NCI-H146 treated with DMSO at 0.1 percent for 48 hours (cell line): ENCODE data around the gene METTL3.
"Not testable (repeated sequence)": the region's sequence is repeated elsewhere in the genome, so short reads cannot be mapped to it uniquely, and the experiment has no call there.

ENCODE experiments used
- DNase-seq: peaks from one replicate; lab custom pipeline; 2025; ENCODE audit not compliant: unreplicated experiment; lab: John Stamatoyannopoulos, UW

METTL3 gene

DNA sequence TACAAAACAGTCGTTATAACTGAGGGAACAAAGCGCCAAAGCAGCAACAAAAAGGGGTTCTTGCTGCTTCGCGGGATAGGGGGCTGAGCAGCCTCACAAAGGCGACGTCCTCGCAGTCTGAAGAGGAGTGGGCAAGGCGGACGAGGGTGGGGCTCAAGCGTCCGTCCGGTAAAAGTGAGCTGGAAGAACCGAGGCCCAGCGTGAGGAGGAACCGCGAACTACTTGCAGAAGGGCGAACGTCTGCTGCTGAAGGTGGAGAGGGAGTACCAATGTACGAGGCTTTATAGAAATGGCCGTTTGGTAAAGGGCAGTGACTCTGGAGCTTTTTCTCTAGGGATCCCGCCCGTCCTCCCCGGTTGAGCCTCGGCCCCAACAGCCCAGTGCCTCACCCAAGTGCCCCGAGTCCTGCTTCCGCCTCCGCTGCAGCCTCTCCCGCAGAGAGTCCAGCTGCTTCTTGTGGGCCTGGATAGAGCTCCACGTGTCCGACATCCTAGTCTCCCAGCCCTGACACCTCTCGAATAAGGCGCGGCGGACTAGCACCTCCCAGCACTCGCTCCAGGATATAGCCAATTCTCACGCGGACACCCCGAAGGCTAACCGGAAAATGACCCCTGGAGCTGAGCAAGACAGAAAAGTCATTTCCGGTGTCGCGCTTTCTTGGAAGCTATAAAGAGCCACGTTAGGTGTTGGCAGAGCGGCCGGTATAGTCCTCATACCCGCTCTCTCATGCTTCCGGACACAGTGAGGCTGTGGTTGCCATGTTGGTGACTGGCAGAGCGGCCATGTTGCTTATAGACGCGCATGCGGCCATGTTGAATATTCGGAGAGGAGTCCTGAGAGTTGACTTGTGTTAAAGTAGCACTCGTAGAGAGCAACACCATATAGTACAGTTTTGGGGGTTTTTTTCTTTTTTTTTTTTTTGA, at the start of gene METTL3:
METTL3 (minus strand) TSS at position 606 of the 923 bp plus-strand sequence; CDS start at position 489, 117 bp downstream.
- peak; percentile 96 for DNase-seq

DNA sequence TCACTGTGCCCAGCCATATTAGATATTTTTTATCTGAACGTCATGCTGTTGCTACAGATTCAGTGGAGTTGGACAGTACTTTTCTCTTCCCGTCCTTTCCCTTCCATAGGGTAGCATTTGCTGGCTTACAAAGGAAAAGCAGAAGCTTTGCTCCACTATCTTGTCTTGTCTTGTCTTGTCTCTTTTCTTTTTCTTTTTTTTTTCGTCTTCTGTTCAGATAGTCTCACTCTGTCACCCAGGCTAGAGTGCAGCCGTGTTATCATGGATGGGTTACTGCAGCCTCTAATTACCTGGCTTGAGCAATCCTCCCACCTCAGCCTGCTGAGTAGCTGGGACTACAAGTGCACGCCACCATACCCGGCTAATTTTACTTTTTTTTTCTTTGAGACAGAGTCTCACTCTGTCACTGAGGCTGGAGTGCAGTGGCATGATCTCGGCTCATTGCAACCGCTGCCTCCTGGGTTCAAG, 47.6 kb upstream of the METTL3 start:
- no peak for DNase-seq

DNA sequence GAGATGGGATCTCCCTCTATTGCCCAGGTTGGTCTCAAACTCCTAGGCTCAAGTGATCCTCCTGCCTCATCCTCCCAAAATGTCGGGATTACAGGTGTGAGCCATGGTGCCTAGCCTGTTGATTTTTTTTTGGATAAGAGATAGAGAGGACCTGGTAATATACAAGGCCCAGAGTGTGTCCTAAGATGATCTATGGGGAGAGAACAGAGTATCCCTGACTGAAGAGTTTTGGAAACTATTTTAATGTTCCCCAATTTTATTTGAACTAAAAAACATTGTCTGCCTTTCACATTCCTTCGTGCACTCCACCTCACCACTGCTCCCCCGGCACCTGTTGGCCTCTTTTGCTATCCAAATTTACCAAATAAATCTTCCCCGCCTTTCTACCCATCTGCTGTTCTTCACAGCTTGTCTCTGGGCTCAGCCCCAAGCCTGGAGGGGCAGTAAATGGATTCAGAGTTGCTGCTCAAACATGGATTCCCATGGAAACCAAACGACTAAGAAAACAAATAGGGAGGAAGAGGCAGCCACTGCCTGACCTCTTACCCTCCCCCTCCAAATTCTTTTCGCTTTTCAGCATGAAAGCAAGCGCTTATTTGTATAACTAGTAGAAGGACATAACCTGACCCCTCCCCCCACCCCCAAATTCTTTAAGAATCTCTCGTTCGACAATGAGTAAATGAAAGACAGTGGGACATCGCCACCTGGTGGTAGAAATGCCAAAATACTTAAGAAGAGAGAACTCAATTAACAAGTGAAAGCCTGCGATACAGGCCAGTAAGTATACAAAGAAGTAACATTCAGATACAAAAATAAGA, 46.2 kb upstream of the METTL3 start:
- peak; percentile 92 for DNase-seq

DNA sequence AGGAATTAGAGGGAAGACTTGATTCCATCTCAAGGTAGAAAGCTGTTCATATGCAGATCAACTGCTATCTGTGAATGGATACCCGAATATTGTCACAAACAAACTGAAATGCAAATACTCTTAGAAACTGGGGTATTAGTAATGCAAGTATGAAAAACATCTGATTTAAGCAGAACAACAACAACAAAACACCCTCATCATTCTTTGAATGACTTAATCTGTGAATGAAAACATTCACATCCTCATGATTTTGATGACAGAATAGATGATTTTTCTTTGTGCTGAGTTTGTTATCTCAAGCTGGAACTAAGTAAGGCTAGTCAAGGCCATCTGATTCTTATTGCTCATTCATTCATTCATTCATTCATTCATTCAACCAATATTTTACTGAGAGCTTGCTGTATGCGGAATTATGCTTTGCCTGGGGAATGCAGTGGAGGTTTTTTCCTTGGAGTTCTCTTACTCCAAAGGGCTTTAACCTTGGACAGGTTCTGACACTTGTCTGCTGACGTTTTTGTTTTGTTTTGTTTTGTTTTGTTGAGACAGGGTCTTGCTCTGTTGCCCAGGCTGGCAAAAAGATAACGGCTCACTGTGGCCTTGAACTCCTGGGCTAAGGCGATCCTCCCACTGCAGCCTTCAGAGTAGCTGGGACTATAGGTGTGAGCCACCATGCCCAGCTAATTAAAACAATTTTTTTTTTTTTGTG, 45.4 kb upstream of the METTL3 start:
- DNase-seq = no peak

DNA sequence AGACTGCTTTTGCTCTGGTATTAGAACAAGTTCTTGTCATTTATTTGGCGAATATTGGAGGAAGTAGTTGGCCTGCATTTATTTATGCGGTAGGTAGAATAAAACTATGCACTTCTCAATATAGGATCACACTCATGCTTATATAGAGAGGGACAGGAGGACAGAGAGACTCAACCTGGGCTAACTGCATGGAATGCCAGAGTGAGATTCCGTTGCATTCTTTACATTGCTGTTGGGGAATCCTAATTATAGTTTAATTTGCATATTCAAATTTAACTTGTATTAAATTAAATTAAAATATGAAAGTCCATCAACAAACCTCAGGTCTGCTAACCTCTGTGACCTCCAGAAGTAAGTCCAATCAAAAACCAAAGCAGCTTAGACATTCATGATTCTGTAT, 42.1 kb upstream of the METTL3 start:
- no peak for DNase-seq

DNA sequence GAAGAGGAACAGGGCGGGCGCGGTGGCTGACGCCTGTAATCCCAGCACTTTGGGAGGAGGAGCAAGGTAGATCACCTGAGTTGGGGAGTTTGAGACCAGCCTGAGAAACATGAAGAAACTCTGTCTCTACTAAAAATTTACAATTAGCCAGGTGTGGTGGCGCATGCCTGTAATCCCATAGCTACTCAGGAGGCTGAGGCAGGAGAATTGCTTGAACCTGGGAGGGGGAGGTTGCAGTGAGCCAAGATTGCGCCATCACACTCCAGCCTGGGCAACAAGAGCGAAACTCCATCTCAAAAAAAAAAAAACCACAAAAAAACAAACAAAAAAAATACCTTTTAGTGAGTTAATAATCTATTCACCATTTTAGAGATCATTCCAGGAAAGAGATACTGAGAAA, 33.4 kb upstream of the METTL3 start:
- not testable (repeated sequence) for DNase-seq

DNA sequence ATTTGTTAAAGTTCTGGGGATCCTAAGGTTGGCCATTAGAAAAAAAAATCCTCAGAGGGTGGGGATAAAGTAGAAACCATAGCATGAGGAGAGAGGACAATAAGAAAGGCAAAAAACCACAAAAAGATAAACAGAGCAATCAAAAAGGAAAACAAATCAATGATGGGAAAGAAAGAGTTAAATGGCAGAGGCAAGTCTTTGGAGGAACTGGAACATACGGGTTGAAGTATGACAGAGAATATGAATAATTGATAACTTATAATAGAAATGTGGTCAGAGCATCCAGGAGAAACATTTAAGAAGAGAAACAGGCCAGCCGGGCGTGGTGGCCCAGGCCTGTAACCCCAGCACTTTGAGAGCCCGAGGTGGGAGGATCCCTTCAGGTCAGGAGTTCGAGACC, 32.8 kb upstream of the METTL3 start:
- DNase-seq = no peak

DNA sequence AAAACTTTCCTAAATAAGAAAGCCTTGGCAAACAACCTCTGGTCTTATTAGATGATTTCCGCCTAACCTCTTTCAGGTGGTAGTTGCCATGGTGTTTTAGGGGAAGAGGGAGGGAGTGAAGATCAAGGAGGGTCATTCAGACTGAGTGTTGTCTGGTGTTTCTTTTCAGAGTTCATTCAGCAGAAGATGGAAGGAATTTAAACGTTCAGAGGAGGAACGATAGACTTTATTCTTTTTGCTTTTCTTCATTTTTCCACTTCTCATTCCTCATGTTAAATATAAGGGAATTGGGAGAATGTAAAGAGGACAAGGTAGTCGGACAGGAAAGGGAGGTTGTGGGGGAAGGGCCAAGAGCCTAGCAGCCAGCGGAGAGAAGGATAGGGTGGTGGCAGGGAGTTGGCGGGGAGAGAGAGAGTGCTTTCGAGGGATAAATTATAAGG, 32.4 kb upstream of the METTL3 start:
- DNase-seq = no peak

DNA sequence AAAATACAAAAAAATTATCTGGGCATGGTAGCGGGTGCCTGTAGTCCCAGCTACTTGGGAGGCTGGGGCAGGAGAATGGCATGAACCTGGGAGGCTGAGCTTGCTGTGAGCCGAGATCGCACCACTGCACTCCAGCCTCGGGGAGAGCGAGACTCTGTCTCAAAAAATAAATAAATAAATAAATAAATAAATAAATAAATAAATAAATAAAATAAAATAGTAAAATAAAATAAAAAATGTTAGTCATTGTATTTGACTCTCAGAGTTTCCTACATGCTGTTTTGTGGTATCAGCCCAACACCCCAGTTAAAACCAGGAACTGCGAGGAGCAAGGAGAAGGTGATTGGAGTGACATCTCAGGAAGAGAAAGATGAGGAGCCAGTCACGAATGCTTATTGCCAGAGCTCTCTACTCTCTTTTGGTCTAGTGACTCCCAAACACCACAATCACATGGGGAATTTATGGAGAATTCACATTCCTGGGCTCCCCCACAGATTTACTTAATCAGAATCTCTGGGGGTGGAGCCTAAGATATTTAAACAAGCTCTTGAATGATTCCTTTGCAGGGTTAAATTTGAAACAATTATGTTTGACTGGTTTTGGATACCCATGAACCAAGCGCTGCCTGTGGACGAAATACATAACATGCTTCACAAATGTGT, 30.4 kb upstream of the METTL3 start:
- DNase-seq = no peak

DNA sequence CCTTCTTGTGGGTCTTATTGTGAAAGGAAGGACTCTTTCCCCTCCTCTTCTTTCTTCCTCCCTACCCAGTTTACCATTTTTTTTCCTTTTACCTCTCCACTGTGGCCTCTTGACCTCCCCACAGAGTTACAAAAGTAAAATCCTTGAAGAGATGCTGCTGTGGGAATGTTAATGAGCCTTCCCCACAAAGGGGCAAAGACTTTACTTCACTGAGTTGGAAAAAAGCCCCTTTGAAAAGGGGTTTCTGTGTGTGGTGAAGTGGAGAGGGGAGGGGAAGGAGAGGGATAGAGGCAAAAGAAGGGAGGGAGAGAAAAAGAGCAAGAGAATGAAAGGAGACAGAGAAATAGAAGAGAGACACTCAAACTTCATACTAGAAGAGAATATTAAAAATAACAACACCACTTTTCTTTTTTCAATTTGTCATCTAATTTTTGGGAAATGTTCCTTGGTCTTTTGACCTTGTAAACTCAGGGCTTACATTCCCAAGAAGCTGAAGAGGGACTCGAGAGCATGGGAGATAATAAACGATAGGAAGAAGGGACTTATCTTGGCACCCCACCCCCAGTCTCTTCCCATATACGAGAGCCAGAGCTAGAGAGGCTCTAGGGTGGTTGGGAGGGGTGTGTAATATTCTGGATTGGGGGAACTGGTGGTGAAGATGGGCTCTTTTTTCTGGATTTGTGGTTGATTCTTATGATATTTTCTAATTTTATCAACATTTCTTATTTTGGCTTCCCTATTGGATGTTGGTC, 28.2 kb upstream of the METTL3 start:
- DNase-seq = no peak

DNA sequence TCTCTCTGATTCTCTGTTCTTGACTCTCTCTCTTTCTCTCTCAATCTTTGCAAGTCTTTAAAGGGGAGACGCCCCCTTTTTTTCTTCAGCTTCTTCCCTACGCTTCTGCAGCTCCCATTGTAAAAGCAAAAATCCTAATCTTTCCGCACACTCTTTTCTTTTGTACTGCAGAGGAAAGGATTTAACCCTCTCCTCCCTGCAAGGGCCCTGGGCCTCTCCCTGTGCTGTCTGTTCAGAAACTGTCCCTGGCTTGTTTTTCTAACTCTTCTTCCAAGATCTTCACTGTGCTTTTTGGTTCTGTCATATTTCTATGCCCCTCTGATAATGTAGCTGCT, 25.9 kb upstream of the METTL3 start:
- DNase-seq = no peak

DNA sequence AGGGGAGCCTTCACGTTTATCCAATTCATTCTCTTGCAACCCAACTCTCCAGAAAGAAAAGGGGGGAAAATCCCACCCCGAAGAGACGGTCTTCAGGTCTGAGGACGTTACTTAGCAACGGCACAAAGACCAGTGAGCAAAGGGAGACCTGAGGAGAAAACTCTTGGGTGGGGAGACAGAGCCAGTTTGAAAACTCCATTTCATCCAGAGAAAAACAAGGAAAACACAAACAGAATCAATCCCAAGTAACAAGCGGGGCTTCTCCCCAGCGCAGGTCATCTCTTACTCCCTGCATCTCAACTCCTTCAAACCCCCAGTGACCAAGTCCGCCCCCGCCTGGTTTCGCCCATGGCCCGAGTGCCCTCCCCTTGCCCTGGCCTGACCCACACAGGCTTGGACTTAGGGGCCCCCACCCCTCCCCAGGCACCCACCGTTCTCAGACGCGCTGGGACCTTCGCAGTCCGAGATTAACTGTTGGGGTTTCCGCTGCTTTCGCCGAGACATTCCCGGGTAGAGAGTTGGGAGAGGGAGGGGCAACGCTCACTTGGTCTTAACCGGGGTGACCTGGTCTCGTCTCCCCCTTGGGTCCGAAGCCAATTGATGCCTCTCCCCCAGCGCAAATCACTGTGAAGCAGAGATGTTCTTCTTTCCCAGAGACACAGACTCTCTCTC, 25.4 kb upstream of the METTL3 start:
- DNase-seq = no peak

DNA sequence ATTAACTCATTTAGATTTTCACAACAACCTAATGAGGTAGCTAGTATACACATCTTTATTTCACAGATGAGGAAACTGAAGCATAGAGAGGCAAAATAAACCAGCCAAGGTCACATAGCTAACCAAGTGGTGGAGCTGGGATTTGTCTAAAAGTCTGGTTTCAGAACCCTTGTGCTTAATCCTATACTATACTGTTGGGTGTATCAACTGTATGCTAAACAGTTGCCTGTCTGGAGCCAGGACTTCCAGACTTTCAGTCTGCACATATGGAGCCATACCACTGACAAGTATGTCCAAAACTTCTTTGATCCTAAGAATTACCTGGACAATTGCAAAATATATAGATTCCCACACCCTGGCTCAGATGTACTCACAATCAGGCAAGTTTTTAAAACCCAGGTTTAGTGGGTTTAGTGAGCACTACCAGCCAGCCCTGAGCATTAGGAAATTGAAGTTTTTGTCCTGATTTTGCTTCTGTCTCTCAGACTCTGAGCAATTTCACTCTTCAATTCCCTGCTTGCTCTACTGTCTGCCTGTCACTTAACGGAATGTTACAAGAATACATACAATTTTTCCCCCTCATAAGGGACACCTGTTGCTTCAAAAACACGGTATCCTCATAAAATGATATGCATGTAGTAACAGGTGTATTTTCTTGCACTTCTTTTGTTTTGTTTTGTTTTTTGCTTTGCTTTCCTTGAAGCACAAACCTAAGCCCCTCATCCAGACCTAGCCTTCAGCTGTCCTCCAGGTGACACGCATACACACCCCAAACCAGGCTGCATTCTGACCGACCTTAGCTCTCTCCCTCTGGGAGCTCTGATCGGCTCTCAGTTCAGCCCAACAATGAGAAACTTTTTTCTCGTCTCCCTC, 24.6 kb upstream of the METTL3 start:
- DNase-seq = no peak

DNA sequence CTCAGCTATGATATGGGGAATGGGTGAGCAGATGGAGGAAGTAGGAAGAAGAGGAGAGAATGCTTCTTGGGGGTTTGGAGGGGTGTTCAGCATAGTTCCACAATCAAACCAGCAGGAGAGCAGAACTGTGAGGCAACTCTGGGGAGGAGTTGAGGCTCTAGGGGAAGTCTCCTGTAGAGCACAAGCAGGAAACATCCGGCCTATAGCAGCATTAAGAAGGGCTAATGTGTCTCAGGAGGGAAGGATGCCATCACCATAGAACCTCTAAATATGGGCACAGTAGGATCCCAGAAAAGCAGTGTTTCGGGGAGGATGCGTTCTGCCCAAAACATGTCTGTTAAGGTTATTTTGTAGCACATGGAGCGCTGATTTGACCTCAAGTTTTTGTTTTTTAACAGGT, 23.4 kb upstream of the METTL3 start:
- no peak for DNase-seq

DNA sequence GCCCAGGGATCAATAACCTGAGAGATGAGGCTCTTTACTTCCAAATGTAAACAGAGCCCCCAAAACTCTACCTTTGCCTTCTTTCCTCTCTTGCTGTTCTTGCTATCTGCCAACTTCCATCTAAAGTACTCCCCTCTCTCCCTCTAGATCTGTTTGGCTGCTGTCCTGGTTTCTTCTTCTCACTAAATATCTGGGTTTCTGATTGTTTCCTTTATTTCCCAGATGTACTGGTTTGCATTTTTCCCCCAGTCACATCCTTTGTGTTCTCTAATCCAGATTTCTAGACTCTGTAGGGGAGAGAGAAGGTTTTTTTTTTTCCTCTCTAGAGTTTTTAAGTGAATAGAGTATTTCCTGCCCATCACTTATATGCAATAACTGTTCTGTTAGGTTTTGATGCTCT, 22.2 kb upstream of the METTL3 start:
- no peak for DNase-seq

DNA sequence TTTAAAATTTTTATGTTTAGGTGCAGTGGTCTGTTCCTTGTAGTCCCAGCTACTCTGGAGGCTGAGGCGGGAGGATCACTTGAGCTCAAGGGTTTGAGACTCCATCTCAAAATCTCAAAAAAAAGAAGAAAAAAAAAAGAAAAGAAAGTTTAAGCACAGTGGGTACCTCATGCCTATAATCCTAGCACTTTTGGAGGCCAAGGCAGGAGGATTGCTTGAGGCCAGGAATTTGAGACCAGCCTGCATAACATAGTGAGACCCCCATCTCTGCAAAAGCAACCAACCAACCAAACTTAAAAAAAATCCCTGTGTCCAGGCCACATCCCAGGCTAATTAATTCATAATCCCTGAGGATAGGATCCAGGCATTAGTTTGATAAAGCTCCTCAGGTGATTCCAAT, 18.4 kb upstream of the METTL3 start:
- DNase-seq = no peak

DNA sequence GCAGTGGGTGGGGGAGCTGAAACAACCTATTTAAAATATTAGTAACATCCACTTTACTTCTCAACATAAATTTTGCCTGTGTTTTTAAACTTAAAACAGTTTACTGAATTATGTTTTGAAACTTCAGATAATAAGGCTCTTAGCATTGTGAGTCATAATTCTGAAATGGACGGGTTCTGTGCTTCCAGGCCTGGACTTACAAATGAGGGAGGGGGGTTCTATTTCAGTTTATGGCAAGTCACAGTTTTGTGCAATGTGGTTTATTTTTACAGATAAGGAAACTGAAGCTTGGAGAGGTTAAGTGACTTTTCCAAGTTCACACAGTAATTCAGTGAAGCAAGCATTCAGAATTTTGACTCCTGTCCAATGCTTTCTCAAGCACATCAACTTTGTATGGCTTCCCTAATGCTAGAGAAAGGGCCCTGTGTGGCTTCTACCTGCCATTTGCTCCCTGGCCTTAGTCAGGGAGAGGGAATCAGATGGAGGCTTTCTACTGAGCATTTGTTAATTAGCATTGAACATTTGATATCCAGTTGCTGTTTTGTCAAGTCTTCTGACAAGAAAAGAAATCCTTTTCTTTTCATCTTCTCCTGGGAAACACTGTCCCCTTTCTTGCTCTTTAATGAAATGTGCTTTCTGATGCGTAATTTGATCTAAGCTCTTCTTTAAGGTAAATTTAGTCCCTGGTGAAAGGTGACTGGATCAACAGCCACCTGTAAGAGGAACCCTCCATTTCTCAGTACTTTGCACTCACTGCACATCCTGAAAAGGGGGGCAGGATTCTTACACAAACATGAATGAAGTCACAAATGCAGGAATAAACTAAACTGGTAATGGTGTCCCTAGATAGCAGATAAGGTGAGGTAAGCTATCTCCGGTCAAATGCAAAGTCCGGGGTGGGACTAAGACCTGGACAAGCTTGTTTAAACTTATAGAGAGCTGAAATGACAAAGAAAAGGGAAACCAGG, 17.5 kb upstream of the METTL3 start:
- DNase-seq = no peak

DNA sequence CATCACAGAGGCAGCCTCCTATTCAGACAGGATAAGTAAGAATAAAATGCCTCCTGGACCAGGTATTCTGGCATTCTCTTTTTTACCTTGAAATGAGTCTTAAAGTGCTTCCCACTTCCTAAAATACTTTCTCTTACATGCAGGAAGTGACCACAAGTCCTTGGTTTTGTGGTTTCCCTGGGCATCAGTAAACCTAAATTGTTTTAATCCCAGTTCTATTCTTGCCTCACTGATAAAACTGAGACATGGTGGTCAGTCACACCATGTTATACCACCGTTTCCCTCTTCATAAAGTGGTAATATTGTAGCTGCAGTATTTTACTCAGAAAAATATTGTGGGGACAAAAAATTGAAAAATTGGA, 16.2 kb upstream of the METTL3 start:
- DNase-seq = no peak
